Placental pericyte (primary cell): ENCODE measurements around the gene GUCY2C. TPM values are rescaled to one million over a fixed set of nuclear protein-coding genes. Genes with fewer than 3 reads are reported as not detected.

ENCODE experiments used
- total RNA-seq: library from RNA; depleted of rRNA; stranded (reverse); fragments of >200 nt; gene quantifications from 2 replicates; pipeline ENCODE4 v1.2.3, GENCODE V29; 2012

The GUCY2C gene
- total RNA-seq, result not detected in 2 replicates

DNA sequence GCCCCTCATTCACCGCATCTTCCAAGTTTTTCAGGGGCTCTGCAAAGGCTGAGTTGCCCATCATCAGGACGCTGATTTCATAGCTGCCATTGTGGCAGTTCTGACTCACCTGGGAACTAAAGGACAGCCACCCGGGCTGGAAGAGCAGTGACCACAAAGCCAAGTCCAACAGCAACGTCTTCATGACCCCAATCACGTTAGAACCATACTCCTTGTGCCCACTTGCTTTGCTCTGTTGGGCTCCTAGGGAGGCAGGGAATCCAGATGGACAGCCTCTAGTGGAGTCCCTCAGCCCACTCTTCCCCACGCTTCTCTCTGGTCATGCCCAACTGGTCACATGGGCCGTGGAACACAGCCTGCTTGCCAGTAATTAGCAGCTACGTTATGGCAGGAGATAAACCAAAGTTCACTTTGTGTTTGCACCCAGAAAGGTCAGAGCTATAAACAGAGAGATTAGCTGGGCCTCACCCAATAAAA, at the start of gene GUCY2C:
GUCY2C (minus strand) TSS at position 335 of the 477 bp plus-strand sequence; CDS start at position 184, 151 bp downstream.

GRCh38 chr12:14567351-14568162, 128.8 kb downstream of the GUCY2C start, which contains the start of gene PLBD1:
TSS of gene PLBD1 (minus strand) at chr12:14567883. CDS start at chr12:14567696, 187 bp downstream.

Other genes with a start within 250 kb of the GUCY2C start
- gene PLBD1, start 128.7 kb downstream of the GUCY2C start, total RNA-seq, result 7.3 and 11.4 TPM in 2 replicates
- gene WBP11, start 106.9 kb upstream of the GUCY2C start, total RNA-seq, result 12.5 and 24.2 TPM in 2 replicates
- 0.44 and 0.86 TPM in 2 replicates for gene C12orf60, start 107.1 kb upstream of the GUCY2C start, total RNA-seq
- not detected in 2 replicates for gene SMCO3, start 117.6 kb upstream of the GUCY2C start, total RNA-seq
- gene ART4, start 146.9 kb upstream of the GUCY2C start, total RNA-seq, result under 0.01 and 0.14 TPM in 2 replicates
- gene MGP, start 189.3 kb upstream of the GUCY2C start, total RNA-seq, result 1.0 and 3.7 TPM in 2 replicates
- 0.29 TPM in 1 of 2 replicates, not detected in the other for gene ERP27, start 241.9 kb upstream of the GUCY2C start, total RNA-seq